ENCODE data around the gene GREB1. TPM values are rescaled to one million over a fixed set of nuclear protein-coding genes. Genes with fewer than 3 reads are reported as not detected.
"Not testable (repeated sequence)": the region's sequence is repeated elsewhere in the genome, so short reads cannot be mapped to it uniquely, and the experiment has no call there.

GREB1 gene
- total RNA-seq, 2 experiments from 2014 or later = 0.91 to 1.4 TPM

- CTCF ChIA-PET; H3K9me3 Mint-ChIP-seq (ENCODE audit: low read depth); ATAC-seq; DNase-seq; H3K27me3 Mint-ChIP-seq; H3K36me3 Mint-ChIP-seq; H3K4me3 Mint-ChIP-seq; H3K27ac Mint-ChIP-seq; H3K4me1 Mint-ChIP-seq: not testable (repeated sequence)
Measured at GRCh38 chr2:11660396-11660795, 126.6 kb downstream of the GREB1 start.

- Mint-ChIP-seq H3K4me3 (no peak overlapping the region), H3K36me3 (no peaks in the 10 kb centered on the region), H3K27ac (no peak overlapping the region), H3K4me1 (no peaks in the 10 kb centered on the region), H3K9me3 (ENCODE audit: low read depth) (no peaks in the 10 kb centered on the region), H3K27me3 (peaks cover 7% of the 10 kb centered on the region)
- DNase-seq (no peak), ATAC-seq (no peak)
- CTCF ChIA-PET = no interaction called here
Measured at GRCh38 chr2:11661891-11662435, 128.1 kb downstream of the GREB1 start.

GRCh38 chr2:11662882-11663281 is 129.0 kb downstream of the GREB1 start:
- no peak overlapping the region for H3K27ac Mint-ChIP-seq
- no peaks in the 10 kb centered on the region for H3K9me3 Mint-ChIP-seq (ENCODE audit: low read depth)
- peaks cover 7% of the 10 kb centered on the region for H3K27me3 Mint-ChIP-seq
- no peak for ATAC-seq
- no peak for DNase-seq
- no peaks in the 10 kb centered on the region for H3K36me3 Mint-ChIP-seq
- CTCF ChIA-PET = no interaction called here
- H3K4me1 Mint-ChIP-seq = no peaks in the 10 kb centered on the region
- H3K4me3 Mint-ChIP-seq = no peak overlapping the region

GRCh38 chr2:11663427-11663826 is 129.6 kb downstream of the GREB1 start:
- Mint-ChIP-seq H3K9me3 (ENCODE audit: low read depth) (no peaks in the 10 kb centered on the region), H3K4me1 (no peaks in the 10 kb centered on the region), H3K36me3 (no peaks in the 10 kb centered on the region), H3K4me3 (no peak overlapping the region), H3K27me3 (peaks cover 8% of the 10 kb centered on the region), H3K27ac (no peak overlapping the region)
- no peak for DNase-seq
- CTCF ChIA-PET = no interaction called here
- no peak for ATAC-seq

GRCh38 chr2:11665028-11665427 is 131.2 kb downstream of the GREB1 start:
- Mint-ChIP-seq H3K36me3 (no peaks in the 10 kb centered on the region), H3K4me3 (no peak overlapping the region), H3K9me3 (ENCODE audit: low read depth) (no peaks in the 10 kb centered on the region), H3K27me3 (peaks cover 16% of the 10 kb centered on the region), H3K27ac (no peak overlapping the region), H3K4me1 (no peaks in the 10 kb centered on the region)
- DNase-seq (peak; percentile 18), ATAC-seq (no peak)
- CTCF ChIA-PET = interaction anchor here (1.1 kb wide), 2 partner anchors 16 to 120 kb away, joined by 3 to 4 read pairs; no protein-coding TSS in a partner anchor

- no peak for DNase-seq
Measured at GRCh38 chr2:11665510-11666362, 131.9 kb downstream of the GREB1 start.

GRCh38 chr2:11667194-11667593 is 133.3 kb downstream of the GREB1 start:
- Mint-ChIP-seq H3K4me1 (peaks cover 3% of the 10 kb centered on the region), H3K36me3 (peaks cover 3% of the 10 kb centered on the region), H3K27me3 (peaks cover 25% of the 10 kb centered on the region), H3K4me3 (no peak overlapping the region), H3K27ac (no peak overlapping the region), H3K9me3 (ENCODE audit: low read depth) (peaks cover 3% of the 10 kb centered on the region)
- peak; percentile 3 for DNase-seq
- no peak for ATAC-seq
- CTCF ChIA-PET = no interaction called here

More at GRCh38 chr2:11665510-11666362, 131.9 kb downstream of the GREB1 start:
- H3K4me3 Mint-ChIP-seq = no peak overlapping the region
- no peak for ATAC-seq
- H3K27me3 Mint-ChIP-seq = peaks cover 22% of the 10 kb centered on the region
- no peak overlapping the region for H3K27ac Mint-ChIP-seq
- H3K9me3 Mint-ChIP-seq (ENCODE audit: low read depth) = peaks cover 3% of the 10 kb centered on the region
- peaks cover 3% of the 10 kb centered on the region for H3K36me3 Mint-ChIP-seq
- CTCF ChIA-PET = interaction anchor here (1.1 kb wide), 2 partner anchors 15 to 119 kb away, joined by 3 to 4 read pairs; no protein-coding TSS in a partner anchor
- H3K4me1 Mint-ChIP-seq = peaks cover 3% of the 10 kb centered on the region

GRCh38 chr2:11667866-11668637 is 134.2 kb downstream of the GREB1 start:
- Mint-ChIP-seq H3K36me3 (peaks cover 3% of the 10 kb centered on the region), H3K27me3 (peaks cover 31% of the 10 kb centered on the region), H3K4me1 (peaks cover 4% of the 10 kb centered on the region), H3K4me3 (no peak overlapping the region), H3K9me3 (ENCODE audit: low read depth) (peaks cover 3% of the 10 kb centered on the region), H3K27ac (no peak overlapping the region)
- ATAC-seq (no peak), DNase-seq (peak; percentile 36)
- CTCF ChIA-PET = no interaction called here

GRCh38 chr2:11669454-11670291 is 135.8 kb downstream of the GREB1 start, which contains the start of gene NTSR2:
TSS of gene NTSR2 (minus strand) at chr2:11670195. CDS start at chr2:11670129, 66 bp downstream.
- Mint-ChIP-seq H3K27me3 (peaks cover 38% of the 10 kb centered on the region), H3K36me3 (peaks cover 3% of the 10 kb centered on the region), H3K4me3 (no peak within 1 kb of the TSS), H3K4me1 (peaks cover 7% of the 10 kb centered on the region), H3K27ac (no peak within 1 kb of the TSS), H3K9me3 (ENCODE audit: low read depth) (peaks cover 3% of the 10 kb centered on the region)
- DNase-seq = peak; percentile 40
- CTCF ChIA-PET = no interaction called here
- ATAC-seq = peak; percentile 69

- Mint-ChIP-seq H3K36me3 (peaks cover 3% of the 10 kb centered on the region), H3K27ac (no peak overlapping the region), H3K4me3 (no peak overlapping the region), H3K9me3 (ENCODE audit: low read depth) (peaks cover 3% of the 10 kb centered on the region), H3K4me1 (peaks cover 7% of the 10 kb centered on the region), H3K27me3 (peaks cover 61% of the 10 kb centered on the region)
- DNase-seq = no peak
- CTCF ChIA-PET = interaction anchor here (0.9 to 1.5 kb wide), 2 partner anchors 9 to 114 kb away, joined by 3 read pairs; no protein-coding TSS in a partner anchor
- ATAC-seq = no peak
Measured at GRCh38 chr2:11672407-11672806, 138.6 kb downstream of the GREB1 start.

GRCh38 chr2:11674983-11675382 is 141.1 kb downstream of the GREB1 start:
- ATAC-seq = no peak
- Mint-ChIP-seq H3K36me3 (peaks cover 3% of the 10 kb centered on the region), H3K9me3 (ENCODE audit: low read depth) (peaks cover 3% of the 10 kb centered on the region), H3K4me3 (no peak overlapping the region), H3K27ac (no peak overlapping the region), H3K27me3 (peaks cover 71% of the 10 kb centered on the region), H3K4me1 (peaks cover 7% of the 10 kb centered on the region)
- DNase-seq = no peak
- CTCF ChIA-PET = interaction anchor here (0.6 kb wide), 1 partner anchor 18 kb away, joined by 3 read pairs; no protein-coding TSS in a partner anchor

- no peak overlapping the region for H3K4me3 Mint-ChIP-seq
- H3K27ac Mint-ChIP-seq = no peak overlapping the region
- CTCF ChIA-PET = interaction anchor here (0.6 kb wide), 1 partner anchor 17 kb away, joined by 3 read pairs; no protein-coding TSS in a partner anchor
- ATAC-seq (no peak), DNase-seq (no peak)
- H3K27me3 Mint-ChIP-seq = peaks cover 65% of the 10 kb centered on the region
- H3K9me3 Mint-ChIP-seq (ENCODE audit: low read depth) = no peaks in the 10 kb centered on the region
- H3K36me3 Mint-ChIP-seq = no peaks in the 10 kb centered on the region
- peaks cover 4% of the 10 kb centered on the region for H3K4me1 Mint-ChIP-seq
Measured at GRCh38 chr2:11675423-11676112, 141.7 kb downstream of the GREB1 start.
